Adrenal gland (tissue), 12 donors: ENCODE data around the gene MMEL1. TPM values are rescaled to one million over a fixed set of nuclear protein-coding genes. Genes with fewer than 3 reads are reported as not detected.
"Not testable (repeated sequence)": the region's sequence is repeated elsewhere in the genome, so short reads cannot be mapped to it uniquely, and the experiment has no call there.

ENCODE experiments used
- DNase-seq, 7 donors: peaks; one replicate each; pipeline ENCODE4 v3.0.0-alpha.2; 2019 to 2020
- H3K27ac ChIP-seq, 5 donors: fragments of 200-600 bp; sonication (generic) in 4 of 5; 1 replicate in 3 of 5; 2 replicates in 2 of 5; pipeline versions ENCODE4 v1.5.1 to v1.8.0; 2016 to 2020; ENCODE audit warnings: mild to moderate bottlenecking in 1 of 5
- H3K27me3 ChIP-seq: fragments of 200-600 bp; 2 replicates; pipeline ENCODE4 v1.8.0; 2021
- H3K36me3 ChIP-seq, 2 donors: fragments of 200-600 bp; replicated peaks in 1 of 2; 1 replicate in 1 of 2; 2 replicates in 1 of 2; pipeline versions ENCODE4 v1.5.1 to v1.8.0; 2018 to 2022
- H3K4me1 ChIP-seq, 2 donors: fragments of 200-600 bp; replicated peaks in 1 of 2; 1 replicate in 1 of 2; 2 replicates in 1 of 2; pipeline versions ENCODE4 v1.5.1 to v1.8.0; 2018 to 2021
- H3K4me3 ChIP-seq, 4 donors: fragments of 200-600 bp; sonication (generic) in 3 of 4; one replicate each; pipeline ENCODE4 v1.5.1; 2016 to 2018
- H3K9me3 ChIP-seq, 3 donors: fragments of 200-600 bp; sonication (generic) in 1 of 3; replicated peaks in 1 of 3; 1 replicate in 2 of 3; 2 replicates in 1 of 3; pipeline versions ENCODE4 v1.5.1 to v1.8.0; 2016 to 2021
- CTCF ChIP-seq, 6 experiments: fragments of 450-650 bp in 4 of 6; fragments of 200-600 bp in 2 of 6; sonication (generic) in 1 of 6; IDR thresholded peaks; 1 replicate in 5 of 6; 2 replicates in 1 of 6; pipeline versions ENCODE4 v1.5.1 to v1.8.0; 2016 to 2021; ENCODE audit warnings: antibody characterized with exemption in 6 of 6, mild to moderate bottlenecking in 2 of 6, moderate library complexity in 1 of 6
- POLR2A ChIP-seq, 2 donors: fragments of 450-650 bp; IDR thresholded peaks; one replicate each; pipeline ENCODE4 v1.6.1; 2017; ENCODE audit warnings: antibody characterized with exemption in 2 of 2, mild to moderate bottlenecking in 2 of 2, moderate library complexity in 1 of 2
- WGBS, 4 donors: extraction: QIAGEN DNeasy Blood & Tissue Kit in 2 of 4; methylation state at CpG; one replicate each; pipeline versions ENCODE4 v1.1.5 to v1.1.7; 2013 to 2017; 5-methylcytosine and 5-hydroxymethylcytosine counted together
- intact Hi-C, 2 donors: fragments of 100-400 bp; cut with DNase I; formaldehyde crosslinking; loops; one replicate each; pipeline versions ENCODE4 v1.14.1 to v1.15.0; 2022 to 2023
- polyA plus RNA-seq, 3 donors: library from polyadenylated mRNA; stranded (reverse); fragments of 200-250 nt in 2 of 3; fragments of 350-450 nt in 1 of 3; fragmentation: Illumina TruSeq in 1 of 3; extraction: RNeasy Lipid Tissue Mini Kit (QIAGEN cat#74804) in 1 of 3; gene quantifications; one replicate each; pipeline ENCODE4 v1.2.3, GENCODE V29; 2013 to 2014
- total RNA-seq, 9 donors: library from RNA; depleted of rRNA in 4 of 9; stranded (reverse); fragments of >200 nt in 4 of 9; fragments of 120-200 nt in 1 of 9; fragmentation: NEBNext Ultra II Directional in 1 of 9; extraction: Animal tissue kit (Norgen Biotek cat#: 25700) in 1 of 9; gene quantifications; one replicate each; pipeline versions ENCODE4 v1.1.0 to v1.2.4, GENCODE V29; 2013 to 2023
- donor health status: healthy with polysubstance abuse.
- donor health status: Bipolar disorder and iron deficiency.
- donor health status: DM: yes; HTN: yes; CAD: no.
- donor health status: DM: no; HTN: no; CAD: no.
- donor health status: DM: no; HTN: no; CAD: no.
- donor health status: DM: yes; HTN: yes; CAD: no.

Gene MMEL1
- total and polyA plus RNA-seq, 12 donors: 0.30 to 8.2 (median 2.6) TPM

GRCh38 chr1:2628933-2629626 is 3.7 kb downstream of the MMEL1 start:
- Histone ChIP-seq H3K4me1 (peaks cover 7 to 8% of the 10 kb centered on the region in 2 donors), H3K4me3 (no peak overlapping the region), H3K9me3 (no peaks in the 10 kb centered on the region), H3K27ac (no peak overlapping the region), H3K27me3 (peaks cover 36% of the 10 kb centered on the region), H3K36me3 (no peaks in the 10 kb centered on the region)
- intact Hi-C loops: no loop called here
- no peak for DNase-seq
- 2 to 10% (median 4%) methylated on average over 4 to 64 of the region's 64 CpGs; no CpG with 5 or more reads in 1 of the 4 donors for WGBS, 4 donors
- TF ChIP-seq CTCF (IDR thresholded peaks at IDR 0.05): no peak
- no peak for TF ChIP-seq POLR2A (IDR thresholded peaks at IDR 0.05)

- DNase-seq: no peak
- Histone ChIP-seq H3K36me3 (no peaks in the 10 kb centered on the region), H3K4me3 (no peak overlapping the region), H3K27me3 (peaks cover 33% of the 10 kb centered on the region), H3K27ac (no peak overlapping the region), H3K4me1 (peaks cover under 1% of the 10 kb centered on the region in 2 donors), H3K9me3 (no peaks in the 10 kb centered on the region)
- intact Hi-C loops: no loop called here
- TF ChIP-seq CTCF (IDR thresholded peaks at IDR 0.05): no peak
- TF ChIP-seq POLR2A (IDR thresholded peaks at IDR 0.05): no peak
- WGBS, 4 donors: 7 to 8% methylated on average over 45 to 46 of the region's 46 CpGs; no CpG with 5 or more reads in 2 of the 4 donors
These were observed 4.5 kb downstream of the MMEL1 start for GRCh38 chr1:2628191-2628932.

- TF ChIP-seq CTCF (IDR thresholded peaks at IDR 0.05) (no peak), POLR2A (IDR thresholded peaks at IDR 0.05) (no peak)
- intact Hi-C loops: no loop called here
- peaks cover 33% of the 10 kb centered on the region for H3K27me3 ChIP-seq
- no peak for DNase-seq
- 21 to 43% (median 34%) methylated on average over 4 to 6 of the region's 6 CpGs for WGBS, 4 donors
- no peaks in the 10 kb centered on the region for H3K4me1 ChIP-seq
- H3K4me3 ChIP-seq: no peak overlapping the region
- no peak overlapping the region for H3K27ac ChIP-seq
- no peaks in the 10 kb centered on the region for H3K9me3 ChIP-seq
- H3K36me3 ChIP-seq: no peaks in the 10 kb centered on the region
These were observed 5.1 kb downstream of the MMEL1 start for GRCh38 chr1:2627746-2628145.

- DNase-seq, intact Hi-C loops, H3K4me3 ChIP-seq, H3K27ac ChIP-seq, H3K9me3 ChIP-seq, H3K36me3 ChIP-seq, H3K4me1 ChIP-seq: not testable (repeated sequence)
- WGBS, 4 donors: 61 to 79% (median 64%) methylated on average over 6 to 7 of the region's 7 CpGs
- H3K27me3 ChIP-seq: peaks cover 33% of the 10 kb centered on the region
These were observed 7.1 kb downstream of the MMEL1 start for GRCh38 chr1:2625748-2626147.
